Posterior vena cava (tissue), 2 donors: ENCODE data around the gene CCDC88A. TPM values are rescaled to one million over a fixed set of nuclear protein-coding genes. Genes with fewer than 3 reads are reported as not detected.
"Not testable (repeated sequence)": the region's sequence is repeated elsewhere in the genome, so short reads cannot be mapped to it uniquely, and the experiment has no call there.

Experiments used
- DNase-seq: peaks from one replicate; pipeline ENCODE4 v3.0.0-alpha.2; 2020; ENCODE audit warnings: low spot score
- intact Hi-C, 2 donors: fragments of 100-400 bp; cut with DNase I; formaldehyde crosslinking; loops; one replicate each; pipeline versions ENCODE4 v1.14.1 to v1.14.2; 2022 to 2023
- total RNA-seq, 2 donors: library from RNA; stranded (reverse); fragmentation: NEBNext Ultra II Directional; extraction: Animal tissue kit (Norgen Biotek cat#: 25700); gene quantifications; one replicate each; pipeline ENCODE4 v1.2.1, GENCODE V29; 2021
- donor health status: DM: yes; HTN: yes; CAD: no.
- donor health status: DM: yes; HTN: yes; CAD: no.

The CCDC88A gene
- total RNA-seq, 2 donors from 2014 or later = 63.4 to 77.1 TPM

DNA sequence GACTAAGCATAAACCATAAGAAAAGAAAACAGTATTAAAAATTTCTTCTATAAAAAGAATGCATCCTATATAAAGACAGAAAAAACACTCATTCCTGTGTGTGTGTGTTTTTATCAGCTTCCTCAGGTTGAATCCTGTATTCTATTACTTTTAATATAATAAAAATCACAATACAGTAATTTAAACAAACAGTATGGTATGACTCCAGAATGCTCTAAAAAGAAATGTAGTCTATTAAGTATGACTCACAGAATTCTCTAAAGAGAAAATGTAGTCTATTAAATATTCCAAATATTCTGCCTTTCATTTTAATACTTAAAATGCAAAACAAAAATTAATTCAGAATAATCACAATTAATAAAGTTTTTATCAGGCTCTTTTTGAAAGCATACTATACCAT lies 19.8 kb downstream of the CCDC88A start:
- intact Hi-C loops = loop anchor here in 1 of 2 donors (5.0 to 10.0 kb wide), 2 partner anchors 843 to 1255 kb away; no protein-coding TSS in a partner anchor
- DNase-seq = no peak

DNA sequence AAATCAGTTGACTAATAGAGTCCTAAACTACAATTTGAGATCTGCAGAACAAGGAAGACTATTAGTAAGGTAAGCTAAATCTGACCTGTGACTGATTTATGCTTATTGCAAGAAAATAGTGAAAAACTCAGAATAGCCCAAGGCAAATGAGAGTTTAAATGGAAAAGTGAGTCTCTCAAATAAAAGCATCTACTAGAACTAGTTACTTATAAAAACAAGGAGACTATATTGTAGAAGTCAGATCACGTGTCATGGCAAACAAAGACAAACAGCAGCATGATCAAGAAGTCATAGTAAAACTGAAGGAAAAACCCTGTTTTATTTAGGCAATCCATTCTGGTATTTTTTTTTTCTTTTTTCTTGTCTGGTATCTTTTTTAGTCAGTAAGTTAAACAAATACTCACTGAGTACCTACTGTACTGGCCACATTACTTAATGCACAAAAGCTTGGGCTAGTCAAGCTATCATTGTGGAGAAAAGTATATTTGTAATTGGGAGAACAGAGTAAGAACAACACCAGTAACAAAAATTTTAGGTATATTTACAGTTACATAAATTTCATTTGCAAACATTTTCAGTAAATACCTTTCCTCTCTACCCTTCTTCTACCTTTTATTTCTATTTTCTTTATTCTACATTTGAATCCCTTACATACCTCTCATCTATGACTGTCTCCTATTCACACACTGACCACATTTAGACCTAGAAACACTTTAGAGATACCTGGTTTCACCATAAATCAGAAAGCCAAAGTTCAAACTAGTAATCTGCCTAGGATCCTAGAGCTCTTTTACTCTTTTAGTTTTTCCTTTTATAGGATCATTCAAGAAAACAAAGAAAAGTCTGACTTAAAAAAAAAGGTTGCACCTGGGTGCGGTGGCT lies 23.7 kb downstream of the CCDC88A start:
- no peak for DNase-seq
- intact Hi-C loops = loop anchor here in 1 of 2 donors (10.0 kb wide), 1 partner anchor 1251 kb away; no protein-coding TSS in a partner anchor

DNA sequence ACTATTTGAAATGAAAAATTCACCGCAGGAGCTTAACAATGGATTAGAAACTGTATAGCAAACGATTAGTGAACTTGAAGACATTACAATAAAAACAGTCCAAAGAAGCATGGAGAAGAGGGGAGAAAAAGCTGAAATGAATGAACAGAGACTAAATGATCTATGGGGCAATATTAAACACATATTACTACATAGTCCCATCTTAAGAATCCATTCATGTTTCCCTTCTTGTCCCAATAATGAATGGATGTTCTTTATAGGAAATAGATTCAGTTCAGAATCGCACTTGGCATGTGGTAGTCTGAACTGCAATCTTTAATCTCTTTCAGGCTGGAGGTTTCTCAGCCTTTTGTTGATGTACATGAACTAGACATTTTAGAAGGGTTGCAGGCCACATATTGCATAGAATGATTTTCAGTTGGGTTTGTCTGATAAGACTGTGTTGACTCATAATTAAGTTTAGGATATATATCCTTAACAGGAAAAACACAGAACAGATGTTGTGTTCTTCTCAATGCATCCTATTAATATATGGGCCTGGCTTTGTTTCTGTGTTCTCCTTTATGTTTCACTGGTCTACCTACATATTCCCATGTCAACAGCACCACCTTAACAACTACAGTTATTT lies 27.9 kb downstream of the CCDC88A start:
- no peak for DNase-seq
- intact Hi-C loops = loop anchor here in 1 of 2 donors (10.0 kb wide), 1 partner anchor 1247 kb away; no protein-coding TSS in a partner anchor

DNA sequence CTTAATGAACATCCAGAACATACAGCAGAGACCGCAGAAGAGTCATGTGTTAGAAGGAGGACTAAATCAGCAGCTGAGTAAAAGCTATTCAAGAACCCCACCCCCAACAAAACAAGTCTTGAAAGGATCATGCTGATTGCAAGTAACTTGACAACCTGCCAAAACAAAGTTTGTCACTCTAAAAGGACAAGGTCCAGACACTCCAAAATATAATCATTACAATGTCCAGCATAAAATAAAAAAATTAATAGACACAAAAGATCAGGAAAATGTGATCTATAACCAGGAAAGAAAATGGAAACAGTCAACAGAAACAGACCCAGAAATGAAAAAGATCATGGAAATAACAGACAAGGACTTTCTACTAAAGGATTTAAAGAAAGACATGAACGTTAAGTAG lies 28.5 kb downstream of the CCDC88A start:
- no peak for DNase-seq
- intact Hi-C loops = loop anchor here in 1 of 2 donors (10.0 kb wide), 1 partner anchor 1246 kb away; no protein-coding TSS in a partner anchor

DNA sequence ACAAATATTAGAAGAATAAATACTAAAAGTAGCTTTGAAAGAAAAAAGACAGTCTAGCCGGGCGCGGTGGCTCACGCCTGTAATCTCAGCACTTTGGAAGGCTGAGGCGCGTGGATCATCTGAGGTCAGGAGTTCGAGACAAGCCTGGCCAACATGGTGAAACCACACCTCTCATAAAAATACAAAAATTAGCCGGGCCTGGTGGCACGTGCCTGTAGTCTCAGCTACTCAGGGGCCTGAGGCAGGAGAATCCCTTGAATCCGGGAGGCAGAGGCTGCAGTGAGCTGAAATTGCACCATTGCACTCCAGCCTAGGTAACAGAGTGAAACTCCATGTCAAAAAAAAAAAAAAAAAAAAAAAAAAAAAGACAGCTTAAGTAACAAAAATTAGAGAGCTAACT lies 34.1 kb downstream of the CCDC88A start:
- DNase-seq, intact Hi-C loops: not testable (repeated sequence)

DNA sequence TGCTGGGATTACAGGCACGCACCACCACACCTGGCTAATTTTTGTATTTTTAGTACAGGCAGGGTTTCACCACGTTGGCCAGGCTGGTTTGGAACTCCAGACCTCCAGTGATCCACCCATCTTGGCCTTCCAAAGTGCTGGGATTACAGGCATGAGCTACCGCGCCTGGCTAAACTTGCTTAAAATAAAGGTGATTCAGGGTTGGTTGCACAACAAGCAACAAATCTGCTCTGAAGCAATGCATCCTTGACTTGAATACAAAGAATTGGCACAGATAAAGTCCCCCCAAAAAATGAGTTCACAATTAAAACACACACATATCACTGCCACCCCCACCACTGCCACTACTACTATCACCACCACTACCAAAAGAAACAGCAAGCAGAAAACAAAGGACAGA lies 34.9 kb downstream of the CCDC88A start:
- no peak for DNase-seq
- intact Hi-C loops = no loop called here

DNA sequence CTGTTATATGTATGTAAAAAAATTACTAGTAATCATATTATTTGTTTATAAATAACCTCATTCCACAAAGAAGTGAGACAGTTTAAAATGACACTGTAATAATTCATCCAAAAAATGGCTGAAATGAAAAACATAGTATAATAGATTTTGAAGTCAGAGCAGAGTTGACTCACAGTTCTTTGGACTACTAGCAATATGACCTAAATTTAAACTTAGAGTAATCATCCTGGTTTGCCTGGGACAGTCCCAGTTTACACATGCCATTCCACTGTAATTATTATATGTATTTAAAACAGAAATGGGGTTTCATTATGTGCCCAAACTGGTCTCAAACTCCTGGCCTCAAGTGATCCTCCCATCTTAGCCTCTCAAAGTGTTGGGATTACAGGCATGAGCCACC lies 48.3 kb downstream of the CCDC88A start:
- intact Hi-C loops = no loop called here
- no peak for DNase-seq

DNA sequence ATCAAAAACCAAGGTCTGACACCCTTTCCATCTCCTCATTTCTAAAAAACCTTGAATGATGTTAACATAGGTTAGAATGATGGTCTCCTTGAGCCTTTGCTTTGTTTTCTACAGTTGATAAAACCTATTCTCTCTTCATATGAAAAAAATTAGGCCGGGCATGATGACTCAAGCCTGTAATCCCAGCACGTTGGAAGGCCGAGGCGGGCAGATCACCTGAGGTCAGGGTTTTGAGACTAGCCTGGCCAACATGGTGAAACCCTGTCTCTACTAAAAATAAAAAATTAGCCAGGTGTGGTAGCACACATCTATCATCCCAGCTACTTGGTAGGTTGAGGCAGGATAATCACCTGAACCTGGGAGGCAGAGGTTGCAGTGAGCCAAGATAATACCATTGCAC lies 49.4 kb downstream of the CCDC88A start:
- no peak for DNase-seq
- intact Hi-C loops = no loop called here

DNA sequence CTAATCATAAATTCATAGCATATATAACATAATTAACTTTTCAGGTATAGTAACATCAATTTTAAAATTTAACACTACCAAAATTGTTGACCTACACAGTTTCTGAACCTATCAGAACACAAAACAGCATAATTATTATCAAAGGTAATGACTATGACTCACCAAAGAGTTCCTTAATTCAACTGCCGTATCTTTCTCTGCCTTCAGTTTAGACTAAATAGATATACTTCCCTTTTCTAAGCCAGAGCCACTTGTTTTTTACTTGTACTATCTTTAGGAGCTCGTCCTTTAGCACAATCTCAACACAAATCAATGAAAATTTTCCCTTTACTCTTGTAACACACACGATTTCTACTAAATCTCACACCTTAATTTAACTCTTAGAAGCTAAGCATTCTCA lies 54.4 kb downstream of the CCDC88A start:
- intact Hi-C loops = no loop called here
- DNase-seq = no peak

DNA sequence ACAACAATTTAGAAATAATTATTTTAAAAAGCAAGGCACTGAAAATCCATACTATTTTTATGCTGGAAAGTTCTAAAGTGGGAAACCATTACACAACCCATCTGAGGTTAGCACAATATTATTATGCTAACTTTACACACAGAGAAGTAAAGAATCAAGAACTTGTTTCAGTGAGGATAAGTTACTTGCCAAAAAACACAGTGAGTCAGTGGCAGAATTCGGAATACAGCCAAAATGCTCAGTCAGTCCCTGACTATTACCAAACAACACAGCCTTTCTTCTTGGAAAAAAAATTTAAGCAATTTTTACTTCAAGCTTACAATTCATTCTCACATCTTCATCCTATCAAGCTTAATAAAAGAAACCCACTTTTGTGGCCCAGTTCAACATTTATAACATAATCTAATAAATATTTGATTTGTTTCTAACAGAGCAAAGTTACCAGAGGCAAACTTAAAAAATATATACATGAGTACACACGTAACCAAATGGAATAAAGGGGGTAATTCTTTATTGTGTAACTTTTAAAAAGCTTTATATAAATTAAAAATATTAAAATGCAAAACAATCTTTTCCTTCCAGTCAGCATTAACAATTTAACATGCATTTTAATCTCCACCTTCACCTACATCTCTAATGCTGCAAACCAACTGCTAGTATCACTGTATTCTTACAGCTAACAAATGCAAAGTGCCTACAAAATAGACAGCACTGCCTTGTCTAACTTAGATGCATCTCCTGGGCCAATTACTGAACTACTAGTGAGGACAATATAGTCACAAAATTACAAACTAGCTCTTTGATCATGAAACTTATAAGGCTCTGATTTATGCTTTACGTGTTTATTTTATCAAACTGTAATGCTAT lies 55.2 kb downstream of the CCDC88A start:
- intact Hi-C loops = no loop called here
- DNase-seq = no peak

DNA sequence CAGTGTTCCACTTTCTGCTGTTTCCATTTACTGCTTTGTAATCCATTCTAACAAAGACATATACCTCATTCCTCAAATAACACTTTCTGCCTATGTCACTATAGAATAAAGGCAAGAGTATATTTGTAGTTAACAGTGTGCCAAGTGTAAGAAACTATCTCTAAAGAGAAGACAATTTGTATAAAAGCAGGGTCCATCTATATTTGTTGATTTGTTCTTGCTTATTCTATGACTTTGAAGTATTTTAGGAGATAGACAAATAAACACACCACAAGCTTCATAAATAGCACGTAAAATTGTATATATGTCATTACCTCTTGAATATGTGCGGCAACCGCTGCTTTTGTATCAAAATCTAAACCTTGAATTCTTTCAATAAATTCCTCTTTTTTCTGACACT lies 56.0 kb downstream of the CCDC88A start:
- intact Hi-C loops = no loop called here
- DNase-seq = no peak

DNA sequence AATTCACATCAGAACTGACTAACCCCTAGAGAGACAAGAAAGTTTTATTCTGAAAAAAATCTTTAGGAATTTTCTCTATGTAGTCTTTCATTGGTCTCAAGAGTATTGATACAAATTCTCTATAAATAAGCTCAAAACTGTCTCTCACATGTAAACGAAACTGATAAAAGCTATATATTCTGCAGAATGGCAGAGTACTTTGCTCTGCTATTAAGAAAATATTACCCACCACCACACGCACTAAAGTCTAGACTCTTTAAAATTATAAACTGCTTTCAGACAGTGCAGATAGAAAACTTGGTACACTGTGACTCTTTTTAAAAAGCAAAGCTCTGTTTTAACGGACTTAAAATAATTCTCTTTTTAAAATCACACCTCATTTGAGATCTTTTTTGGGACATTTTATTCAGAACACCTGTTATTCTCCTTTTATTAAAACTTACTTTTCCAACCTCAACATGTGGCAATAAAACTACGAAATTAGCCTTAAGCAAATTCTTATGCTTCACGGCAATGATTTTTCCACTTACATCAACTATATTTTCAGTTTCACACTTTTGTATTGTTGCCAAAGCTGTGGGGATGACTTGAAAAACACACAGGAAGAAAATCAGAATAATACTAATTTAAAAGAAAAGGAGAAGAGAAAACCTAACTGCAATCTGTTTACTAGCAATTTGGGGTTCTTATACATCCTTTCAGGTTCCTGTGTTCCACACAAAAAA lies 58.0 kb downstream of the CCDC88A start:
- intact Hi-C loops = no loop called here
- DNase-seq = no peak

DNA sequence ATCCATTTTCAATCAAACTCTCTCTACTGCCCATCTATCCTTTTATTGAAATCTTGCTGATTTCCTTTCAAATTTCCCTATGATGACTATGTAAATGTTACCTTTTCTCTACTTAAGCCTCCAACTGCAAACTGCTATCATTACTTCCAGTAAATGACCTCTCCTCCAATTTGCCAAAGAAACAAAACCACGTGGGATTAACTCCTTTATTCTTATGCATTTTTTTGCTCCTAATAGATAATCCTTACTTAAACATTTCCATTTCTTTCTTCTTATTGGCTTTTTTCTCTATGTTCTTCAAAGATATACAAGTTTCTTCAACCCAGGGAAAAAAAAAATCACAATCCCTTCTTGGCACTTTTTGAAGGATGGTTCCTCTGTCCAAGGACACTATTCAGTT lies 61.2 kb downstream of the CCDC88A start:
- intact Hi-C loops = no loop called here
- no peak for DNase-seq

DNA sequence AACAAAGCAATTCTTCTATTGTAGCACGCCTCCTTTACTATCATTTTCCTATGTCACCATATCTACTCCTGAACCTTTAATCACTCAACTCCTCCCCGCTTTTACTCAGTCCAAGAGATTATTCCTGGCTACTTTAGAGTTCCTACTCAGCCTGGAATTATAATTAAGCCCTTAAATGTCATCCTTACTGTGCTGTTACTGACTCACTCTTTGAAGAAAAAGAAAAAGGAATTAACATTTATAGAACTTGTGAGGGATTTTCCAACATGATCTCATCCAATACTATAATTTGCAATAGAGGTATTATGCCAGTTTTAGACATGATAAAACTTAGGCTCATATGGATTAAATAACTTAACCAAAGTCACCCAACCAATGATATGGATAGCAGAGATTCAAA lies 61.7 kb downstream of the CCDC88A start:
- DNase-seq = no peak
- intact Hi-C loops = no loop called here

DNA sequence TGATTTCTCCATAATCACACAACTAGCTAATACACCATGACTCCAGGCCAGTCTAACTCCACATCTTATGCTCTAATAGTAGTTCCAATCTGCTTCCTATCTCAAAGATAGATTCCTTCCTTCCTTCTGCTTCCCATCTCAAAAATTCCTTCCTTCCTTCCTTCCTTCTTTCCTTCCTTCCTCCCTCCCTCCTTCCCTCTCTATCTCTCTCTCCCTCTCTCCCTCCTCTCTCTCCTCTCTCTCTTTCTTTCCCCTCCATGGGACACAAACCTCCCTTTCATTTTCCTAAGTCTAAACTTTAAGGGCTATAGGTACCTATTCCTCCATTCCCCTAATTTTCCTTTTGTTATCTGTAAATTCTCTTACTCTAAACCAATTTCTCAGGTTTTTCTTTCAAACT lies 62.5 kb downstream of the CCDC88A start:
- intact Hi-C loops = no loop called here
- no peak for DNase-seq

DNA sequence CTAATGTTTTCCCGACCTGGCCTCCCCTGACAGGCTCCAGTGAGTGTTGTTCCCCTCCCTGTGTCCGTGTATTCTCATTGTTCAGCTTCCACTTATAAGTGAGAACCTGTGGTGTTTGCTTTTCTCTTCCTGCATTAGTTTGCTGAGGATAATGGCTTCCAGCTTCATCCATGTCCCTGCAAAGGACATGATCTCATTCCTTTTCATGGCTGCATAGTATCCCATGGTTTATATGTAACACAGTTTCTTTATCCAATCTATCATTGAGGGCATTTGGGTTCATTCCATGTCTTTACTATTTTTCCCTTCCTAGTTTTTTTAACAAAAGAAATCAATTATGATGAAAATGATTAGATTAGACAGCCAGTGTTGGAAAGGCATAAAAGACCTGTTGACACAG lies 63.5 kb downstream of the CCDC88A start:
- DNase-seq, intact Hi-C loops: not testable (repeated sequence)

DNA sequence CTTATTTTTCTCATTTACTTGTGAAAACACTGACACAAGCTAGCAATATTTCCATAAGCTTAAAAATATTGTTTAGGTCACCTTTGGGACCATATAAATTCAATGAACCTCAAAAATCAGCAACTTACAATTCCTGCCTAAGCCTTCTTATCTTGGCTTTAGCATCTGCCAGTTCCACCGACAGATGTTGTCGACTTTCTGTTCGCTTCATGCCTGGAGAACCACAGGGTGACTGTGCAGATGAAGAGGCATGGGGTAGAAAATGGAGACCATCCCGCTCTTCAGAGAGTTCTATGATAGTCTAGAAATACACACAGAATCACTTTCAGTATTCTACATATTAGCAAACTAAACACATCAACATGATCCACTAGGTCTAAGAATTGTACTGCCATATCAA lies 64.2 kb downstream of the CCDC88A start:
- DNase-seq = no peak
- intact Hi-C loops = no loop called here

DNA sequence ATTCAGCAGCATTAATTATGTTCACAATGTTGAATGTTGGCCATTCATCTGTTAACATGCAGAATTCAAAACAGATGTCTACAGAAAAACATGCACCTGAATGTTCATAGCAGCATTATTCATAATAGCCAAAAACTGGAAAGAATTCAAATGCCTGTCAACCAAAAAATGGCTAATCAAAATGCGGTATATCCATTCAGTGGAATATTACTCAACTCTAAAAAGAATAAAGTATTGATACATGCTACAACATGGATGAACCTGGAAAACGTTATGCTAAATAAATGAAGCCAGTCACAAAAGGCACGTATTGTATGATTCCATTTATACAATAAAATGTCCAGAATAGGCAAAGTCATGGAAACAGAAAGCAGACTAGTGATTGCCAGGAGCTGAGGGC lies 68.0 kb downstream of the CCDC88A start:
- intact Hi-C loops = no loop called here
- no peak for DNase-seq

DNA sequence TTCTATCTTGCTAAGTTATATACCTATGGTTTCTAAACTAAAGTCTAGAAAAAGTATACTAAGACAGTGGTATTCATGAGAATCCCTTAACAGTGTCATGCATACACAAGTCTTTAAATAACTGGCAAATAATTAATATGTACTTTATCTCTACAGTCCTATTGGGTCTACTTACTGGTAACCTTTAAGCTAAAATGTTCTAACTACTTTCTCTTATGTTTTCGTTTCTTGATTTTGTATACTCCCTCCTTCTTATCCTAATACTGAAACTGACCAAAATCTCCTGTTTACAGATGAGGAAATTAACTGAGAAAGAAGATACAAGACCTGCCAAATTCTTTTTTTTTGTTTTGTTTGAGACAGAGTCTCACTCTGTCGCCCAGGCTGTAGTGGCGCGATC lies 74.6 kb downstream of the CCDC88A start:
- intact Hi-C loops = no loop called here
- DNase-seq = no peak
